ENCODE results near the gene PLSCR4. TPM values are rescaled to one million over a fixed set of nuclear protein-coding genes. Genes with fewer than 3 reads are reported as not detected.
A peak's percentile ranks its signal among the peaks of the same experiment; 100 is the strongest.

PLSCR4 gene
- total RNA-seq, 2 experiments from 2014 or later: not detected

DNA sequence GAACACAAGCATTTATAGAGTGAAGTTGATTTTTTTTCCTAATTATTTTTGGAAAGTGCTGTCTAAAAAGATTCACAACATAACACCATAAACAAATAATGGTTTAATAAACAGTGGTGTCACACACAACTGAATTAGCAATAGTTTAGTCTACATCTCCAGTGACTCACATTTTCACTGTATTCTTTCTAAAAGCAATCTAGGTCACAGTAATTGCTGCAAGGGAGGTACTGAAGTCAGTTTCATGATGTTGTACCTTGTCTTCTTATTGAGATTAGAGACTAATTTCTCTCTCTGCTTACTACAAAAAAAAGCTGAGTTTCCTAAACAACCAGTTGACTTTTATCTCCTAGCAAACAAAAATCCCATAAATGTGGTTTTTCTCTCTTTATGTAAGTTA is 29.6 kb downstream of the PLSCR4 start:
- TF ChIP-seq, protein P1, sequence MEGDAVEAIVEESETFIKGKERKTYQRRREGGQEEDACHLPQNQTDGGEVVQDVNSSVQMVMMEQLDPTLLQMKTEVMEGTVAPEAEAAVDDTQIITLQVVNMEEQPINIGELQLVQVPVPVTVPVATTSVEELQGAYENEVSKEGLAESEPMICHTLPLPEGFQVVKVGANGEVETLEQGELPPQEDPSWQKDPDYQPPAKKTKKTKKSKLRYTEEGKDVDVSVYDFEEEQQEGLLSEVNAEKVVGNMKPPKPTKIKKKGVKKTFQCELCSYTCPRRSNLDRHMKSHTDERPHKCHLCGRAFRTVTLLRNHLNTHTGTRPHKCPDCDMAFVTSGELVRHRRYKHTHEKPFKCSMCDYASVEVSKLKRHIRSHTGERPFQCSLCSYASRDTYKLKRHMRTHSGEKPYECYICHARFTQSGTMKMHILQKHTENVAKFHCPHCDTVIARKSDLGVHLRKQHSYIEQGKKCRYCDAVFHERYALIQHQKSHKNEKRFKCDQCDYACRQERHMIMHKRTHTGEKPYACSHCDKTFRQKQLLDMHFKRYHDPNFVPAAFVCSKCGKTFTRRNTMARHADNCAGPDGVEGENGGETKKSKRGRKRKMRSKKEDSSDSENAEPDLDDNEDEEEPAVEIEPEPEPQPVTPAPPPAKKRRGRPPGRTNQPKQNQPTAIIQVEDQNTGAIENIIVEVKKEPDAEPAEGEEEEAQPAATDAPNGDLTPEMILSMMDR (conservative IDR thresholded peaks at IDR 0.05; ENCODE audit: low read length): no peak
- Histone ChIP-seq H4K20me1 (ENCODE audit: insufficient read depth, low read length) (no peaks in the 10 kb centered on the region), H3K79me2 (ENCODE audit: insufficient read depth, low read depth, low read length) (no peaks in the 10 kb centered on the region), H3K4me2 (ENCODE audit: low read length) (no peak overlapping the region), H3K9me2 (ENCODE audit: insufficient read depth, low read length) (no peaks in the 10 kb centered on the region), H3K27ac (ENCODE audit: low read depth, low read length, poor library complexity, severe bottlenecking) (no peak overlapping the region), H3K36me3 (ENCODE audit: insufficient read depth, low read length) (no peaks in the 10 kb centered on the region), H3K4me3 (ENCODE audit: low read depth, low read length, poor library complexity, severe bottlenecking) (no peak overlapping the region), H3K9me3 (ENCODE audit: low read length) (no peaks in the 10 kb centered on the region), H3K4me1 (ENCODE audit: insufficient read depth, low read length, poor library complexity, severe bottlenecking) (no peaks in the 10 kb centered on the region), H2AFZ (ENCODE audit: low read length) (no peak overlapping the region)
- POLR2A ChIA-PET: interaction anchor here (0.8 kb wide), 1 partner anchor 360 kb away, joined by 3 read pairs; no protein-coding TSS in a partner anchor
- CTCF ChIA-PET (ENCODE audit: unreplicated experiment): no interaction called here
- intact Hi-C loops (cut with micrococcal nuclease; ENCODE audit: unreplicated experiment): no loop called here
- DNase-seq (ENCODE audit: low spot score): no peak
- no TSS peak for BruUV-seq (replicated peaks)

DNA sequence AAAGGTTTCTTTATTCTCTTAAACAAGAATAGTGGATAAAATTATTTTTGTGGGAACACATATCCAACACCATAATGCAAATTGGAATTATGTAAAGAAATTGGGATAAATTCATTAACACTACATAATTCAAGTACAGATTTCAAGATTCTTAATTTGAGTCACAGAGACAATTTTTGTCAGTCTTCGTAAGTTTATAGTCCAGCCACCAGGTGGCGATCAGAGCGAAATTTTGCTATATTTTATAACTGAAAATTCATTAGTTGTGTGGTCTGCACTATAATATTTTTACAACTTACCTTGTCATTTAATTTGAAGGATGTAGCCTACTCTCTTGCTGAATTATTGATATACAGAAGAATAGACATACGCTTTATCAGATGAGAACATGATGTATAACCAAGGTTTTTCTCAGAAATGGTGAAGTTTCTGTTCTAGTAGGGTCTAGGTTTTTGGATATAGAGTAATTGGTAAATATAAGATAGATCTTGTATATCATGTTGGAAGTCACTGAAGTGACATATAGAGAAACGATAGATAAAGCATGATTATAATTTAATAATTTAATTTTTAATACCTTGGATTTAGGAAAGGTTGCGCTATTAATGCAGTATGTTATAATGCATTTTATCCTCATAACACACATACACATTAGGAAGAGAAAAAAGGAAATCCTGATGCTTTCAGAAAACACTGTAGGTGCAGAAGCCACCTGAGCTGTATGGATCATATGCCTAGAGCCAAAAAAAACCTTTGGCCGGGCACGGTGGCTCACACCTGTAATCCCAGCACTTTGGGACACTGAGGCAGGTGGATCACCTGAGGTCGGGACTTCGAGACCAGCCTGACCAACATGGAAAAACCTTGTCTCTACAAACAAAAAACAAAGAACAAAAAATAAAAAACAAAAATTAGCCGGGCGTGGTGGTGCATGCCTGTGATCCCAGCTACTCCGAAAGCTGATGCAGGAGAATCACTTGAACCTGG is 31.7 kb downstream of the PLSCR4 start:
- TF ChIP-seq EZH2phosphoT487 (IDR thresholded peaks at IDR 0.05; ENCODE audit: borderline replicate concordance, low read depth, low read length): no peak
- TF ChIP-seq, protein P1 (conservative IDR thresholded peaks at IDR 0.05; ENCODE audit: low read length): peak; percentile 92
- peak; percentile 40 for DNase-seq (ENCODE audit: low spot score)

DNA sequence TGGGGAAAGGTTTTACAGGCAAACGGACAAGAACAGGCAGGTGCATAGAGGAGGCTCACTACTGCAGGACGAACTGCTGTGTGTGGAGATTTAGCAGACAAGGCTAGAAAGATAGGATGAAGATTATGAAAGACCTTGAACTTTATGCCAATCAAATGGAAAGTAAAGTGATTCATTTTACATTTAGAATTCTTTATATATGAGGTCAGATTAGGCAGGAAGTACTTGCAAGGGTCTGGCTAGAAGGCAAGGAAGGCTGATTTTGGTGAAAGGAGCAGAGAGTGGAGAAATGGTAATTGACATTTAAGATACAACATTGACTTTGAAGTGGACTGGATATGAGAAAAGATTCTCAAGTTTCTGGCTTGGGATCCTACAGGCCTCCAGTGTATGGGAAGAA is 33.6 kb downstream of the PLSCR4 start:
- no peak for DNase-seq (ENCODE audit: low spot score)
- Histone ChIP-seq H3K9me2 (ENCODE audit: insufficient read depth, low read length) (no peaks in the 10 kb centered on the region), H2AFZ (ENCODE audit: low read length) (no peak overlapping the region), H4K20me1 (ENCODE audit: insufficient read depth, low read length) (no peaks in the 10 kb centered on the region), H3K9me3 (ENCODE audit: low read length) (no peaks in the 10 kb centered on the region), H3K27ac (ENCODE audit: low read depth, low read length, poor library complexity, severe bottlenecking) (no peak overlapping the region), H3K4me2 (ENCODE audit: low read length) (no peak overlapping the region), H3K4me1 (ENCODE audit: insufficient read depth, low read length, poor library complexity, severe bottlenecking) (no peaks in the 10 kb centered on the region), H3K36me3 (ENCODE audit: insufficient read depth, low read length) (no peaks in the 10 kb centered on the region), H3K4me3 (ENCODE audit: low read depth, low read length, poor library complexity, severe bottlenecking) (no peak overlapping the region), H3K79me2 (ENCODE audit: insufficient read depth, low read depth, low read length) (no peaks in the 10 kb centered on the region)
- ChIA-PET CTCF (ENCODE audit: unreplicated experiment) (no interaction called here), POLR2A (no interaction called here)
- intact Hi-C loops (cut with micrococcal nuclease; ENCODE audit: unreplicated experiment): loop anchor here (2.0 kb wide), 1 partner anchor 423 kb away; no protein-coding TSS in a partner anchor
- no TSS peak for BruUV-seq (replicated peaks)
- TF ChIP-seq EZH2phosphoT487 (IDR thresholded peaks at IDR 0.05; ENCODE audit: borderline replicate concordance, low read depth, low read length): no peak
- TF ChIP-seq, protein P1 (conservative IDR thresholded peaks at IDR 0.05; ENCODE audit: low read length): no peak

More for the DNA sequence above, 31.7 kb downstream of the PLSCR4 start:
- CTCF ChIA-PET (ENCODE audit: unreplicated experiment): no interaction called here
- intact Hi-C loops (cut with micrococcal nuclease; ENCODE audit: unreplicated experiment): loop anchor here (1.0 kb wide), 1 partner anchor 358 kb away; no protein-coding TSS in a partner anchor
- Histone ChIP-seq H3K36me3 (ENCODE audit: insufficient read depth, low read length) (no peaks in the 10 kb centered on the region), H3K4me3 (ENCODE audit: low read depth, low read length, poor library complexity, severe bottlenecking) (no peak overlapping the region), H2AFZ (ENCODE audit: low read length) (no peak overlapping the region), H3K4me1 (ENCODE audit: insufficient read depth, low read length, poor library complexity, severe bottlenecking) (no peaks in the 10 kb centered on the region), H4K20me1 (ENCODE audit: insufficient read depth, low read length) (no peaks in the 10 kb centered on the region), H3K9me3 (ENCODE audit: low read length) (no peaks in the 10 kb centered on the region), H3K4me2 (ENCODE audit: low read length) (no peak overlapping the region), H3K9me2 (ENCODE audit: insufficient read depth, low read length) (no peaks in the 10 kb centered on the region), H3K79me2 (ENCODE audit: insufficient read depth, low read depth, low read length) (no peaks in the 10 kb centered on the region), H3K27ac (ENCODE audit: low read depth, low read length, poor library complexity, severe bottlenecking) (no peak overlapping the region)
- BruUV-seq (replicated peaks): no TSS peak
- POLR2A ChIA-PET: no interaction called here

Data from OCI-LY7 (cell line).